TTC549 (cell line): ENCODE results near the gene CCDC32.

Experiments used
- FAIRE-seq: peaks from 2 replicates; lab custom pipeline; 2012; peaks lifted over from hg19 to GRCh38; lab: Jason Lieb, UNC

The CCDC32 gene

DNA sequence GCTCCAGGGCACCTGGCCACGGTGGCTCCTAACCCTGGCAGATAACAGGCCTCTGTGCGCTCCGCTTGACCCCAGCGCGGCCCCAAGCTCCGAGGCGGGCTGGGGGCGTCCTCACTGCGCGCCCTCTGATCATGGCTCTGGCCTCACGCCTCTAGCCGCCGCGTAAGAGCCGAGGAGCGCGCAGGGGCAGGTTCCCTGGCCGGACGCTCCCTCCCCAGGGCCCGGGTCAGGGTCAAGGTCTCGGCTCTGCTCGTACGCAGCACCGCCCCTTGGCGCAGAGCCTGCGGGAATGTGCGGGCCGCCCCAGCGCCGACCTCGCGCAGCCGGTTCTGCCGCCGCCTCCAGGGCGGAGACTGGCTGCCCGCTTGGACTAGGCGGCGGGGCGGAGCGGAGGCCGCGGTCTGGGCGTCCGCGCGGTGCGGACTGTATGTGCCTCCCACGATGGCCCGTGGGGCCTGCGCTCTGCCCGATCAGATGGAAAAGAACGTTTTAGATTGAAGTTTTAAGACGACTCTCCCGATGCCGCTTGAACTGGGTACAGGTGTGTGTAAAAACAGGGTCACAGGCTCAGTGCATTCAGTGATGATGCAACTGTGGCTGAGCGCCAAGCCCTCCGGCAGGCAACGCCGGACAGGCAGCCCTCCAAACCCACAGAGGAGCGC, 53.2 kb downstream of the CCDC32 start:
- no peak for FAIRE-seq

DNA sequence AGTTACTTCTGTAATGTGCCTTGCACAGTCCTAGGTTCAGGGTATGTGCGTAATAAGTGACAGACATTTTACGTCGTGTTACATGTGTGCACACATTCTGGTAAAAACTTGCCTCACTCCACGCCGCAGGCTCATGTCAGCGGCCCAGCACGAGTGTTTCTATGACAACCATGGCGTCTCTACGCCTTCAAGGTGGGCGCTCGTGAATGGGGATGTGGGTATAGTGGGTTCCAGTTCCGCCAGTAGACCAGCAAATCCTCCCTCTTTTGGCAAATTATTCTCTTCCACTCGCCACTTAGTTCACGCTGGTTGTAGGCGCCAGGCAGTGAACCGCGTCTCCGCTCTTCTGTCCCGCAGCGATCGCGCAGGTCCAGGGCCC, 53.8 kb downstream of the CCDC32 start:
- FAIRE-seq: no peak

DNA sequence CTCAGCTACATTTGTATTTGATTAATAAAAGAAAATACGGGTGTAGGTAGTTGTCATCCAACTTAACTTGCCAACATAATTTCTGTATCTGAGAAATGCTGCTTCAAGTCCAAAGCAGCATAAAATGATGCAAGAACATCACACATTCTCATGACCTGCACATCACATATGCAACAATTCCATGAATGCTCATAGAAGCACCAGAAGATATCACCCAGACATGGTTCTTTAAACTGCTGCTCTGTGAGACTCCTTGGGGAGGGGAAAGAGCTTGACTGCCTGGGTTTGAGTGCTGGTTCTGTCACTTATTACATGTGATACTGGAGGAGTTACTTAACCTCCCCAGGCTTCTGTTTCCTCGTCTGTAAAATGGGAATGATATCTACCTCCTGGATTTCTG, 54.6 kb downstream of the CCDC32 start:
- FAIRE-seq: no peak

DNA sequence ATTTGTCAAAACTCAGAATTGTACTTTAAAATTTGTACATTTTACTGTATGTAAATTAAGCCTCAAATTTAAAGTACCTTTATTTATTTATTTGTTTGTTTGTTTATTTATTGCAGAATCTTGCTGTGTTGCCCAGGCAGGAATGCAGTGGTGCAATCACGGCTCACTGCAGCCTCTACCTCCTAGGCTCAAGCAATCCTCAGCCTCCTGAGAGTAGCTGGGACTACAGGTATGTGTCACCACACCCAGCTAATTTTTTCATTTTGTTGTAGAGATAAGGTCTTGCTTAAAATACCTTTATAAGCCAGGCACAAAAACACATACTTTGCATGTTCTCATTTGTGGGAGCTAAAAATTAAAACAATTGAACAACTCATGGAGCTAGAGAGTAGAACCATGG, 56.6 kb downstream of the CCDC32 start:
- no peak for FAIRE-seq

DNA sequence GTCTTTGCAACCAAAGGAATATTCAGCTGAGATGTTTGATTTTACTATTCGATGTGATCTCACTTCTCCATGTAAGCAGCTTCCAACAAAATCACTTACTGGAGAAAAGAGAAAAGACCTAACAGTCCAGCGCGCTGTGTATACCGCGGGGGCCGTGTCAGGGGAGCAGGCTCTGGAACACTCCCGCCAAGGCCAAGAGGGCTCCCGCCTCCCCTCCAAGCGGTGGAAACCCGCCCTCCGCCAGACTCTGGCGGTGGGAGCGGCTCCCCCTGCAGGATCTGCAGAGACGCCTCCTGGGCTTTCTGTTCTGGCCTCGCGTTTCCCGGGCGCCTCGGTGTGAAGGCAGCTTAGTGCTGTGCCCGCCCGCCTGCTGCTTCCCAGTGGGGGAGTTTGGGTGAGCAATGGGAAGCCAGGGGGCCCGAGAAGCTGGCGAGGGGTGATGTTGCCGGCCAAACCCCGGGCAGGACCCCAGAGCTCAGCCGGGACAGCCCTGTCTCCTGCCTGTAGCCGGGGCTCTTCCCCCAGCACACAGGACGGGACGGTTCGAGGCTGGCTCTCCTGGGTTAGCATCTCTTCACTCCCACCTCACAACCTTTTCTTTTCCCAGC, 57.8 kb downstream of the CCDC32 start:
- no peak for FAIRE-seq
